Motor neuron (in vitro differentiated cells): ENCODE data around the gene RRAS2. TPM values are rescaled to one million over a fixed set of nuclear protein-coding genes. Genes with fewer than 3 reads are reported as not detected.
A peak's percentile ranks its signal among the peaks of the same experiment; 100 is the strongest.
"Not testable (repeated sequence)": the region's sequence is repeated elsewhere in the genome, so short reads cannot be mapped to it uniquely, and the experiment has no call there.

Source experiments
- ATAC-seq, 8 experiments: fragments of 200-7000 bp; cut with Tn5 transposase; replicated peaks in 6 of 8; 2 replicates each; pipeline ENCODE4 v1.8.0; 2021; ENCODE audit warnings: mild to moderate bottlenecking in 8 of 8, moderate library complexity in 8 of 8
- H3K27ac ChIP-seq, 2 donors: fragments of 250-450 bp; sonication (Bioruptor Pico); 2 replicates each; pipeline ENCODE4 v1.9.0; 2021; ENCODE audit warnings: antibody characterized with exemption in 2 of 2, mild to moderate bottlenecking in 2 of 2, moderate library complexity in 1 of 2
- H3K4me1 ChIP-seq, 2 donors: fragments of 250-450 bp; sonication (Bioruptor Pico); replicated peaks in 1 of 2; 2 replicates each; pipeline ENCODE4 v1.6.1; 2021; ENCODE audit warnings: antibody characterized with exemption in 2 of 2, mild to moderate bottlenecking in 2 of 2, moderate library complexity in 1 of 2
- H3K4me3 ChIP-seq, 5 donors: fragments of 250-450 bp; sonication (Bioruptor Pico); 2 replicates each; pipeline ENCODE4 v1.9.0; 2021; ENCODE audit warnings: antibody characterized with exemption in 5 of 5, mild to moderate bottlenecking in 5 of 5, moderate library complexity in 4 of 5
- WGBS, 10 experiments: fragments of 450-650 bp; shearing (Covaris generic); methylation state at CpG; one replicate each; pipeline ENCODE4 v1.0.0; 2022; 5-methylcytosine and 5-hydroxymethylcytosine counted together
- in situ Hi-C, 9 experiments: fragments of 400-800 bp; cut with MboI; loops; one replicate each; pipeline ENCODE4 v1.15.0; 2021; ENCODE audit warnings: low sequenced_read_pairs in 9 of 9, low pct_unique_long_range_greater_than_20kb in 2 of 9; ENCODE audit not compliant: unreplicated experiment in 9 of 9
- total RNA-seq, 8 experiments: library from RNA; unstranded; fragments of 300-600 nt; gene quantifications; 2 replicates each; pipeline versions ENCODE4 v1.2.3 to v1.2.4, GENCODE V29; 2022

RRAS2 gene
- total RNA-seq, 8 experiments from 2014 or later, result 12.8 to 58.0 (median 22.4) TPM

GRCh38 chr11:14308897-14309387 lies 50.0 kb downstream of the RRAS2 start:
- in situ Hi-C loops, result loop anchor here in 1 of 9 experiments (10.0 kb wide), 1 partner anchor 156 kb away; no protein-coding TSS in a partner anchor
- no peak overlapping the region for H3K27ac ChIP-seq

GRCh38 chr11:14308114-14308896 lies 50.7 kb downstream of the RRAS2 start:
- H3K4me3 ChIP-seq, result no peak overlapping the region
- whole genome bisulfite sequencing, 10 experiments, result 13 to 55% (median 47%) methylated on average over 3 to 5 of the region's 5 CpGs; no CpG with 5 or more reads in 1 of the 10 experiments
- no peak overlapping the region for H3K27ac ChIP-seq
- ATAC-seq, result peak in 5 of 8 experiments; percentile 33 to 85 (median 73)
- H3K4me1 ChIP-seq, result peaks cover 3 to 4% of the 10 kb centered on the region in 2 donors
- in situ Hi-C loops, result loop anchor here in 1 of 9 experiments (10.0 kb wide), 1 partner anchor 156 kb away; no protein-coding TSS in a partner anchor

More at GRCh38 chr11:14308897-14309387, 50.0 kb downstream of the RRAS2 start:
- Histone ChIP-seq H3K4me3 (no peak overlapping the region), H3K4me1 (peaks cover 3 to 4% of the 10 kb centered on the region in 2 donors)
- ATAC-seq, result no peak
- 89 to 100% (median 100%) methylated on average over 1 of the region's 1 CpG; no CpG with 5 or more reads in 4 of the 10 experiments for whole genome bisulfite sequencing, 10 experiments

GRCh38 chr11:14306481-14306880 lies 52.5 kb downstream of the RRAS2 start:
- ATAC-seq, result no peak
- H3K27ac ChIP-seq, result no peak overlapping the region
- H3K4me3 ChIP-seq, result no peak overlapping the region
- WGBS, 10 experiments, result 86 to 100% (median 100%) methylated on average over 1 of the region's 1 CpG; no CpG with 5 or more reads in 6 of the 10 experiments
- in situ Hi-C loops, result loop anchor here in 1 of 9 experiments (10.0 kb wide), 1 partner anchor 158 kb away; no protein-coding TSS in a partner anchor
- H3K4me1 ChIP-seq, result peaks cover 3 to 4% of the 10 kb centered on the region in 2 donors

GRCh38 chr11:14305649-14306048 lies 53.3 kb downstream of the RRAS2 start:
- in situ Hi-C loops, result loop anchor here in 1 of 9 experiments (10.0 kb wide), 1 partner anchor 159 kb away; no protein-coding TSS in a partner anchor
- no peak overlapping the region for H3K4me3 ChIP-seq
- ATAC-seq, result no peak
- no peak overlapping the region for H3K27ac ChIP-seq
- WGBS, 10 experiments, result 95 to 100% (median 100%) methylated on average over 1 to 7 of the region's 7 CpGs; no CpG with 5 or more reads in 4 of the 10 experiments
- H3K4me1 ChIP-seq, result peaks cover 3 to 4% of the 10 kb centered on the region in 2 donors

GRCh38 chr11:14304601-14305000 lies 54.4 kb downstream of the RRAS2 start:
- Histone ChIP-seq H3K4me3 (no peak overlapping the region), H3K27ac (no peak overlapping the region), H3K4me1 (peaks cover 2 to 4% of the 10 kb centered on the region in 2 donors)
- in situ Hi-C loops, result loop anchor here in 1 of 9 experiments (10.0 kb wide), 1 partner anchor 160 kb away; no protein-coding TSS in a partner anchor
- peak in 1 of 8 experiments; percentile 7 for ATAC-seq

GRCh38 chr11:14300661-14301304 lies 58.2 kb downstream of the RRAS2 start:
- in situ Hi-C loops, result loop anchor here in 1 of 9 experiments (10.0 kb wide), 1 partner anchor 164 kb away; no protein-coding TSS in a partner anchor
- Histone ChIP-seq H3K4me3 (no peak overlapping the region), H3K27ac (no peak overlapping the region), H3K4me1 (no peaks in the 10 kb centered on the region)
- ATAC-seq, result peak; percentile 54 to 98 (median 90)
- WGBS, 10 experiments, result 0 to 68% (median 31%) methylated on average over 1 to 6 of the region's 6 CpGs; no CpG with 5 or more reads in 1 of the 10 experiments

GRCh38 chr11:14299921-14300320 lies 59.1 kb downstream of the RRAS2 start:
- Histone ChIP-seq H3K4me1 (no peaks in the 10 kb centered on the region), H3K27ac (no peak overlapping the region), H3K4me3 (no peak overlapping the region)
- in situ Hi-C loops, result loop anchor here in 3 of 9 experiments (10.0 to 25.0 kb wide), 2 partner anchors 162 to 165 kb away; no protein-coding TSS in a partner anchor
- ATAC-seq, result peak in 2 of 8 experiments; percentile 15 to 33
- 80 to 86% methylated on average over 1 of the region's 1 CpG; no CpG with 5 or more reads in 8 of the 10 experiments for WGBS, 10 experiments

- ATAC-seq, result no peak
- in situ Hi-C loops, result loop anchor here in 2 of 9 experiments (25.0 kb wide), 1 partner anchor 172 kb away; no protein-coding TSS in a partner anchor
- Histone ChIP-seq H3K27ac (no peak overlapping the region), H3K4me1 (no peaks in the 10 kb centered on the region), H3K4me3 (no peak overlapping the region)
- 78 to 100% (median 100%) methylated on average over 1 to 3 of the region's 3 CpGs; no CpG with 5 or more reads in 3 of the 10 experiments for WGBS, 10 experiments
Measured at GRCh38 chr11:14290422-14290821, 68.6 kb downstream of the RRAS2 start.

- H3K27ac ChIP-seq, result no peak overlapping the region
- in situ Hi-C loops, result loop anchor here in 2 of 9 experiments (25.0 kb wide), 1 partner anchor 174 kb away; no protein-coding TSS in a partner anchor
- 28 to 100% (median 95%) methylated on average over 1 to 2 of the region's 2 CpGs; no CpG with 5 or more reads in 1 of the 10 experiments for WGBS, 10 experiments
- no peaks in the 10 kb centered on the region for H3K4me1 ChIP-seq
- no peak overlapping the region for H3K4me3 ChIP-seq
- peak in 4 of 8 experiments; percentile 27 to 95 (median 80) for ATAC-seq
Measured at GRCh38 chr11:14288189-14288935, 70.6 kb downstream of the RRAS2 start.

- not testable (repeated sequence) for H3K4me1 ChIP-seq, ATAC-seq, H3K4me3 ChIP-seq, H3K27ac ChIP-seq
- in situ Hi-C loops, result loop anchor here in 2 of 9 experiments (25.0 kb wide), 1 partner anchor 183 kb away; no protein-coding TSS in a partner anchor
- 20 to 100% (median 80%) methylated on average over 1 of the region's 1 CpG; no CpG with 5 or more reads in 6 of the 10 experiments for WGBS, 10 experiments
Measured at GRCh38 chr11:14278869-14279268, 80.1 kb downstream of the RRAS2 start.

GRCh38 chr11:14275076-14275475 lies 83.9 kb downstream of the RRAS2 start:
- no peak overlapping the region for H3K27ac ChIP-seq
- H3K4me1 ChIP-seq, result no peaks in the 10 kb centered on the region
- ATAC-seq, result peak in 2 of 8 experiments; percentile 9 to 24
- in situ Hi-C loops, result loop anchor here in 2 of 9 experiments (25.0 kb wide), 1 partner anchor 187 kb away; no protein-coding TSS in a partner anchor
- no peak overlapping the region for H3K4me3 ChIP-seq

GRCh38 chr11:14273895-14274294 lies 85.1 kb downstream of the RRAS2 start:
- WGBS, 10 experiments, result 71 to 100% (median 100%) methylated on average over 1 to 2 of the region's 2 CpGs; no CpG with 5 or more reads in 1 of the 10 experiments
- no peaks in the 10 kb centered on the region for H3K4me1 ChIP-seq
- in situ Hi-C loops, result no loop called here
- no peak overlapping the region for H3K27ac ChIP-seq
- no peak for ATAC-seq
- H3K4me3 ChIP-seq, result no peak overlapping the region
